ENCODE results near the gene DYNC1I1. TPM values are rescaled to one million over a fixed set of nuclear protein-coding genes. Genes with fewer than 3 reads are reported as not detected.

DYNC1I1 gene
- total and polyA plus RNA-seq, 2 donors (not counting 3 experiments of a cell fraction or from before 2014, with no cell fraction given), result 1.8 to 3.6 TPM

- no peak overlapping the region for H3K27ac ChIP-seq (ENCODE audit: insufficient read depth, low read depth, low read length)
- no peak overlapping the region for H3K4me2 ChIP-seq (ENCODE audit: insufficient read depth, low read length)
- dilution Hi-C loops (cut with MboI; ENCODE audit: extremely low pct_ligation_motif_present, low sequenced_read_pairs), result no loop called here
- ChIA-PET POLR2A (no interaction called here), CTCF (no interaction called here)
- DNase-seq (ENCODE audit: low read depth, low spot score), result no peak
- H2AFZ ChIP-seq (ENCODE audit: low read depth, low read length), result no peak overlapping the region
- H3K9me3 ChIP-seq (replicated peaks; ENCODE audit: control insufficient read depth, insufficient read depth, low read length), result no peaks in the 10 kb centered on the region
- no peaks in the 10 kb centered on the region for H3K9me1 ChIP-seq (replicated peaks; ENCODE audit: control insufficient read depth, extremely low read depth, insufficient read depth, low read length)
- H3K79me2 ChIP-seq (ENCODE audit: control insufficient read depth, insufficient read depth, low read length), result no peaks in the 10 kb centered on the region
- no peak for FAIRE-seq
- no peaks in the 10 kb centered on the region for H3K27me3 ChIP-seq (ENCODE audit: control insufficient read depth in 2 of 2, insufficient read depth in 2 of 2, low read length in 2 of 2)
- BruUV-seq (replicated peaks), result no TSS peak
- no peaks in the 10 kb centered on the region for H3K4me1 ChIP-seq (ENCODE audit: control insufficient read depth, extremely low read depth, insufficient read depth, low read length)
- H3K4me3 ChIP-seq (replicated peaks in 1 of 3; ENCODE audit: insufficient read depth in 1 of 3, low read depth in 1 of 3, low read length in 3 of 3), result no peak overlapping the region
- H3K9ac ChIP-seq (replicated peaks; ENCODE audit: extremely low read depth, insufficient read depth, low read length), result no peak overlapping the region
- TF ChIP-seq POLR2AphosphoS5 (IDR thresholded peaks at IDR 0.05; ENCODE audit: insufficient read depth, low read depth, low read length), result no peak
- no peak for TF ChIP-seq FOS (IDR thresholded peaks at IDR 0.05; ENCODE audit: borderline replicate concordance, insufficient read depth, low read length)
- no peak for TF ChIP-seq EZH2 (IDR thresholded peaks at IDR 0.05; ENCODE audit: borderline replicate concordance, low read depth, low read length, severe bottlenecking)
- TF ChIP-seq JUN (IDR thresholded peaks at IDR 0.05; ENCODE audit: borderline replicate concordance, insufficient read depth, insufficient read length, low read depth), result no peak
- TF ChIP-seq CTCF (IDR thresholded peaks at IDR 0.05; ENCODE audit: extremely low read depth in 1 of 2, insufficient read depth in 1 of 2, low read depth in 1 of 2, low read length in 2 of 2), result no peak
- TF ChIP-seq MYC (IDR thresholded peaks at IDR 0.05; ENCODE audit: low read depth, low read length), result no peak
- no peak for TF ChIP-seq POLR2A (IDR thresholded peaks at IDR 0.05; ENCODE audit: low read depth, low read length)
- no peak for TF ChIP-seq MAX (IDR thresholded peaks at IDR 0.05; ENCODE audit: insufficient read depth, insufficient read length)
- TF ChIP-seq GATA2 (IDR thresholded peaks at IDR 0.05; ENCODE audit: insufficient read depth, insufficient read length, low read depth, low read length), result no peak
- no peaks in the 10 kb centered on the region for H4K20me1 ChIP-seq (replicated peaks; ENCODE audit: control insufficient read depth, extremely low read depth, insufficient read depth, low read length)
- peaks cover 2% of the 10 kb centered on the region in 2 experiments for H3K36me3 ChIP-seq (ENCODE audit: control insufficient read depth in 2 of 2, extremely low read depth in 1 of 2, insufficient read depth in 2 of 2, low read length in 2 of 2)
- intact Hi-C loops (cut with micrococcal nuclease), result no loop called here
These were observed 359.2 kb downstream of the DYNC1I1 start for GRCh38 chr7:96131525-96131924.
